A673 (cell line): Measurements from ENCODE around the gene CCSER1.

Source experiments
- CTCF ChIP-seq: fragments of 300-800, 200-600 bp; sonication (generic); conservative IDR thresholded peaks from 2 replicates; pipeline ENCODE4 v1.5.1; 2017; ENCODE audit warnings: low read depth, mild to moderate bottlenecking, antibody characterized with exemption, low read length, moderate library complexity, mixed read lengths
- EZH2 ChIP-seq: fragments of 200-600 bp; sonication (generic); IDR thresholded peaks from 2 replicates; pipeline ENCODE4 v1.6.1; 2017; ENCODE audit warnings: borderline replicate concordance, low read depth, mild to moderate bottlenecking, mixed read lengths, antibody characterized with exemption, low read length; ENCODE audit not compliant: poor library complexity, severe bottlenecking

- no peak for TF ChIP-seq CTCF
- no peak for TF ChIP-seq EZH2
These were observed 1392.0 kb downstream of the CCSER1 start for GRCh38 chr4:91519155-91519554.
